NCI-H1105 treated with DMSO at 0.1 percent for 48 hours (cell line): Measurements from ENCODE around the gene DOK7.

Source experiments
- DNase-seq: peaks from one replicate; lab custom pipeline; 2025; lab: John Stamatoyannopoulos, UW

Gene DOK7, protein sequence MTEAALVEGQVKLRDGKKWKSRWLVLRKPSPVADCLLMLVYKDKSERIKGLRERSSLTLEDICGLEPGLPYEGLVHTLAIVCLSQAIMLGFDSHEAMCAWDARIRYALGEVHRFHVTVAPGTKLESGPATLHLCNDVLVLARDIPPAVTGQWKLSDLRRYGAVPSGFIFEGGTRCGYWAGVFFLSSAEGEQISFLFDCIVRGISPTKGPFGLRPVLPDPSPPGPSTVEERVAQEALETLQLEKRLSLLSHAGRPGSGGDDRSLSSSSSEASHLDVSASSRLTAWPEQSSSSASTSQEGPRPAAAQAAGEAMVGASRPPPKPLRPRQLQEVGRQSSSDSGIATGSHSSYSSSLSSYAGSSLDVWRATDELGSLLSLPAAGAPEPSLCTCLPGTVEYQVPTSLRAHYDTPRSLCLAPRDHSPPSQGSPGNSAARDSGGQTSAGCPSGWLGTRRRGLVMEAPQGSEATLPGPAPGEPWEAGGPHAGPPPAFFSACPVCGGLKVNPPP

DNA sequence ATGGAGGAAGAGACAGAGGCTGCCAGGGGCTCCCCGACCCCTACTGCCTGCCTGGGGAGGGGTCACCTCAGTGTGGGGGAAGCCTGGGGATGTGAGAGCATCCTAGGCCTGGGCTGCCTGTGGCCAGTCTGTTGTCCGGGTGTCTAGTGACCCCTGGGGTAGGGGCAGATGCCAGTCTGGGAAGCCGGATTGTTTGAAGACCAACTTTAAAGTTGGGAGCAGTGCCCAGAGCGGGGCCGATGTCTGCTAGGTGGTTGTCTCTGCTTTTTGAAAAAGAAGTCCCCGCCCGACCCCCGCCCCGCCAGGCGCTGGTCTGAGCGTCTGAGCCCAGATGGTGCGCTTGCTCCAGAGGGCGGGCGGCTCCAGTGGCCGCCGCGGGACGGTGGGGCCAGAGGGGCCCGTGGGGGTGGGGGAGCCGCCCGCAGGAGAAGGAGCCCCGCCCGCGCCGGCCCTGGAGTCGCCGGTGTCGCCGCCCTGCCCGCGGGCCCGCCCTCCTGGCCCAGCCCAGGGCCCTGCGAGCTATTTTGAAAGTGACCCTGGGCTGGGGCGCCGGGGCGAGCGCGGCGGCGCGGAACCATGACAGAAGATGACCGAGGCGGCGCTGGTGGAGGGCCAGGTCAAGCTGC lies at the start of gene DOK7:
TSS of gene DOK7 (plus strand) at position 517 of the 626 bp plus-strand sequence. CDS start at position 587, 70 bp downstream.
- DNase-seq, result no peak

DNA sequence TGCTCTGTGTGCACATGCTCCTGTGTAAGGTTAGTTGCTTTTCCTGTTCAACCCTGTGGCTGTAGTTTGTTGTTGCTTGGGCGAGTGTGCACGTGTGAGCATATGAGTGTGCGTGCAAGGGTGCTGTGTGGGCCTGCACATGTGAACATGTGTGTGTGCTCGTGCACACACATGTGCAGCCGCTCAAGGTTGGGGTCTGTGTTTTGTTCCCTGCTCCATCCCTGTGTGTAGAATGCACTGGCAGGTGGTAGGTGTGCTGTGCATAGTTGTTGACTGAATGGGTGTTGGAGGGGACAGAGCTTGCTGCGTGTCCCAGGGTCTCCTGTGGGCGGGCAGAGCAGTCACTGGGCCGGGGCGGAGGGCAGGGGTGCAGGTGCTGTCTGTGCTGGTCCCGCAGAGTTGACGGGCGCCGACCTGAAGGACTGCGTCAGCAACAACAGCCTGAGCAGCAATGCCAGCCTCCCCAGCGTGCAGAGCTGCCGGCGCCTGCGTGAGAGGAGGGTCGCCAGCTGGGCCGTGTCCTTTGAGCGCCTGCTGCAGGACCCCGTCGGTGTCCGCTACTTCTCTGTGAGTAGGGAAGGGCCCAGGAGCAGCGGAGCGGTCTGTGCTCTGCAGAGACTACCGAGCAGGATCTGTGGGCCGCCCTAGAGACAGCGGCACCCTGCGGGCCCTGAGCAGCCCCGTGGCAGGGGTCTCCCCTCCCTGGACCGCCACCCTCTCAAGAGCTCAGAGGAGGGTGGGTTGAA lies 49.3 kb upstream of the DOK7 start:
- no peak for DNase-seq

DNA sequence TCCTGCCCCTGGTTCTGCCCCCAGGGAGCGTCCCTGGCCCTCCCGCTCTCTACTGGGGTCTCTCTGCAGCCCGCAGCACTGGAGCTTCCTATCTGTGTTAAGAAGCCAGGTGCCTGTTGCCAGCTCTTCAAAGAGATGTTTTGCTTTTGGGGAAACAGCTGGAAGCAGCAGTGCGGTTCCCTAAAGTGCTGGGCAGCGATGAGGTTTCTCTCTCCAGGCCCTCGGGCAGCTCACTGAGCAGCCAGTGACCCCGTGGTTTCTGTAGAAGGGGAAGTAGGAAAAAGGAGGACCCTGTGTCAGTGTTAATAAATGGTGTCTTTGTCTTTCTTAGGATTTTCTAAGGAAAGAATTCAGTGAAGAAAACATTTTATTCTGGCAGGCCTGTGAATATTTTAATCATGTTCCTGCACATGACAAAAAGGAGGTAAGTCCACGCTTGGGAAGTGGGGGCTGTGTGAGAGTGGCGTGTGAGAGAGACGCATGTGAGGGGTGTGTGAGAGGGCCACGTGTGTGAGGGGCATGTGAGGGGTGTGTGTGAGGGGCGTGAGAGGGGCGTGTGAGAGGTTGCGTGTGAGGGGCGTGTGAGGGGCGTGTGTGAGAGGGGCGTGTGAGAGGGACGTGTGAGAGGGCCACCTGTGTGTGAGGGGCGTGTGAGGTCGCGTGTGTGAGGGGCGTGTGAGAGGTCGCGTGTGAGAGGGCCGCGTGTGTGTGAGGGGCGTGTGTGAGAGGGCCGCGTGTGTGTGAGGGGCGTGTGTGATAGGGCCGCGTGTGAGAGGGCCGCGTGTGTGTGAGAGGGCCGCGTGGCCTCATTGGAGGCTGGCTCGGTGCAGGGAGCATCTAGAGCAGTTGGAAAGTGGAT lies 48.5 kb upstream of the DOK7 start:
- DNase-seq, result no peak

DNA sequence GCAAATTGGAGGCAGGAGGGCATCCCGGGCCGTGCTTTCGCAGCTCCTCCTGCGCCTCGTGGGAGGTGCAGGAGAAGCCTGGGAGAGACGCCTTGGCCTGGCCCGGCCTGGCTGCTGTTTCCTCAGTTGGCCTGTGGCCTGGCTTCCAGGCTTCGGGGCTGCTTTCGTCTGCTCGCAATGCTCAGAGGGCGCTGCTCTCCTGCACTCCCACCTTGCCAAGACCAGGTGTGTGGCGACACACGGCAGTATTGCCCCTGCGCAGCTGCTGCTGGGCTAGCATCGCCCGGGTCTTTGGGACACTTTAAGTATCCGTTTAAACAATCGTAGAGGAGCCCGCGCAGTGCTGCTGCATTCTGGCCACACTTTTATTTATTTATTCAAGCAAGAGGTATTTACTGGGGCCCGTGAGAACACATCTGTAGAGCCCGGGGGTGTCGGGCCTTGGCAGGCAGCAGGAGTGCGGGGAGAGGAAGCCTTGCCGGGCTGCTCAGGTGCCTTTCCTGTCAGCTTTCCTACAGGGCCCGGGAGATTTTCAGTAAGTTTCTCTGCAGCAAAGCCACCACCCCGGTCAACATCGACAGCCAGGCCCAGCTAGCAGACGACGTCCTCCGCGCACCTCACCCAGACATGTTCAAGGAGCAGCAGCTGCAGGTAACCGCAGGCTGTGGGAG lies 47.5 kb upstream of the DOK7 start:
- DNase-seq, result no peak

DNA sequence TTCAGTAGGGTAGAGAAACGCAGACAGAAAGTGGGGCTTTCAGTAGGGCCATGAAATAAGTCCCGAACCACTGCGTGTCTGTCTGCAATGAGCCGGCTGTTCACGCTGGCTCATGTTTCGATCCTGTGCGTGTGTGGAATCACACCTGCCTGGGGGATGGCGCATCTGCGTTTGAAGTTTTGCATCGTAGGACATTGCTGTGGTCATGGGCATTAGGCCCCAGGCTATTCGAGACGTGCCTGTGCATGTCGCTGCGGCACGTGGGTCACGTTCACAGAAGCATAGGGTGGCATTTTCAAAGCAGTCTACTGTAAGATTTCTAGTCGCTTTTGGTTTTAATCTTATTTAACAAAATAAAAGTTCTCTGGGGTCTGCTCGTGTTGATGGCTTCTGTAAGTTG lies 46.8 kb upstream of the DOK7 start:
- no peak for DNase-seq

DNA sequence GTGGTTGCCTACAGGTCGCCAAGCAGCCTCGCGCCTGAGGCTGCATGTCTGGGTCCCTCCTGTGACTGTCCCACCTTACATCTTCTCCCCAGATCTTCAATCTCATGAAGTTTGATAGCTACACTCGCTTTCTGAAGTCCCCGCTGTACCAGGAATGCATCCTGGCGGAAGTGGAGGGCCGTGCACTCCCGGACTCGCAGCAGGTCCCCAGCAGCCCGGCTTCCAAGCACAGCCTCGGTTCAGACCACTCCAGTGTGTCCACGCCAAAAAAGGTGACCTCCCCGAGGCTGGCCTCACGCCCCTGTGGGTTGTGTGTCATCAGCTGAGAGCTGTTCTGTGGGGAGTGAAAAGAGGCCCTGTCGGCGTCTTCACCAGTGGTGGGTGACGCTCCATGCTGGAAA lies 46.3 kb upstream of the DOK7 start:
- DNase-seq, result no peak

DNA sequence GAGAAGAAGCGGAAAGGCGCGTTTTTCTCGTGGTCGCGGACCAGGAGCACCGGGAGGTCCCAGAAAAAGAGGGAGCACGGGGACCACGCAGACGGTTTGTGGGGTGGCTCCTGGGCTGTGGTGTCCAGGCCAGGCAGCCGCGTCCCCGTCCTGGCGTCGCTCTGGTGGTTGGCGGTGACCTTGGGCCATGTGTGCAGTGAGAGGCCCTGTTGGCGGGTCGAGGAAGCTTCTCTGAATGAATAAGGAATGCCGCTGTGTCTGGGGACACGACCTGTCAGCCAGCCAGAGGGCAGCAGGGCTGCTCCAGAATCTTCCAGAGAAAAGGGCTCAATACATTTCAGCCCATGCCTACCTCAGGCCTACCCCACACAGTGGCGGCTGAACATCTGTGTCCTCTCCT lies 45.7 kb upstream of the DOK7 start:
- DNase-seq, result no peak

DNA sequence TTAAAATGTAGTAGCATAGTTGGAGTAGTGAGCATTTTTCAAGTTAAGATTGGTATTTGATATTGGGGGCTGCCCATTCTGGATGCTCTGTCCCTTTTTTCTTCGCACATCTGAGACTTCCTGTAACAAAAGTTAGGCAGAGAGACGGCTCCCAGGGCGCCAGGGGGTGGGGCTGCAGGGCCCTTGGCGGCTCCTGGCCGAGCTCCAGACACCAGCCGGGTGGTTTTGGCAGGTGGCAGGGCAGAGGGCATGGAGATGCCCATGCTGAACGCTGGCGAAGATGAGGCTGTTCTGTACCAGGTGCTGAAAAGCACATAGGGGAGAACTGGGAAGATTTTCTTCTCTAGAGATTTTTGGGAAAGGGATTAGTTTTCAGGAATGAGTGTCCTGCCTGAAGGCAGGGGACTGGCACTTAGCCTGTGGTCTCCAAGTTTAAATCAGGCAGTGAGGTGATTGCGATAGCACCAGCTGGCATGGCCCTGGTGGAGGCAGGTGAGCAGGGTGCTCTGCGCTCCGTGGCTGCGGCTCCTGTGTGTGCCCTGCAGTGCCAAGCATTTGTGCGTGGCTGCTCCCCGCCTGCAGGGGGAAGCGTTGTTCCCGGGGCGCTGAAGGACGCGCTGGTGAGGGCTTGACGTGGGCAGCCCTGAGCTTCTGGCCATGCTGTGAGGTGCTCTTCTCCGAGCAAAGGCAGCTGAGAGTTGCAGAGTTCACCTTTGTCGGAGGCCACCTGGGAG lies 44.9 kb upstream of the DOK7 start:
- no peak for DNase-seq

DNA sequence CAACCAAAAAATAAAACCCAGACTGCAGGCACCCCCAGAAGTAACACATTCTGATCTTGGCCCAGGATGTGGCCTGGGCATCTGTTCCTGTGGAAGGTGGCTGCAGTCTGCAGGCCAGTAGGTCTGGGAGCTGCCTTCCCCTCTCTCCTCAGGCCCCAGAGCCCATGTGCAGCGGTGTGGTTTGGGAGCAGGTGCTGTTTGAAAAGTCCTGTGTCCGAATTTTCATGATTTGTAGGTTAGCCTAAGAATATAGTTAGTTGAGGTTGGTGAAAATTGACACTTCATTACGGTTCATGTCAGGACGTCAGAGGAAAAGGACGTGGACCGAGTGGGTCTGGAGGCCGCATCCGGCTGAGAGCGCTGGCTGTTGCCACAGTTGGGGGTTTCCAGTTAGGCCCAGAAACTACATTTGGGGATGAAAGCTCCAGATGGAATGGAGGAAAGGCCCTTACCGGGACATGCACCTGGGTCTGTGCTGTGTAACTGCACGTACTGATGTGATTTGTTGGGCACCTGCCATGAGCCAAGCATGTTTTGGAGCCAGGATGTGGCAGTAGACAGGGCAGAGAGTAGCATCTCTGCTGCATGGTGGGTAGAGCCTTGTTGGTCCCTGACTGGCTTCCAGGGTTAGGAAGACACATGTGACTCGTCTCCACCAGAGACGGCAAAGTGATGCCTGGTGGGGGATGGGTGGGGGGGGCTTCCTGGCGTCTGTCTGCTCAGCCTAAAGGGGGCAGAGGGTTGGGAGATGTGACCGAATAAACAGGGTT lies 43.1 kb upstream of the DOK7 start:
- no peak for DNase-seq

DNA sequence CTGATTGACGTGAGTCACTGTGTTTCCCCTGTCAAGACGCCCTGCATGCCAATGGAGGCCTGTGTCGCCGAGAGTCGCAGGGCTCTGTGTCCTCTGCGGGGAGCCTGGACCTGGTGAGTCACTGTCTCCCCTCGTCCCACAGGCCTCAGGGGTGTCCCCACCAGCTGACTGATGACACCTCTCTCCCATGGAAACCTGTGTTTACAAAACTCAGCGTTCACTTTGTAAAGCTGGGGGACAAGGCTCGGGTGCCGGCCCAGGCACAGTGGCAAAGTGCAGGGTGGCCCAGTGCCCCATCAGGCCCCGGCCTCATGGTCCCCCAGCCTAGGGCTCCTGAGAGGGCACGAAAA lies 42.5 kb upstream of the DOK7 start:
- no peak for DNase-seq

DNA sequence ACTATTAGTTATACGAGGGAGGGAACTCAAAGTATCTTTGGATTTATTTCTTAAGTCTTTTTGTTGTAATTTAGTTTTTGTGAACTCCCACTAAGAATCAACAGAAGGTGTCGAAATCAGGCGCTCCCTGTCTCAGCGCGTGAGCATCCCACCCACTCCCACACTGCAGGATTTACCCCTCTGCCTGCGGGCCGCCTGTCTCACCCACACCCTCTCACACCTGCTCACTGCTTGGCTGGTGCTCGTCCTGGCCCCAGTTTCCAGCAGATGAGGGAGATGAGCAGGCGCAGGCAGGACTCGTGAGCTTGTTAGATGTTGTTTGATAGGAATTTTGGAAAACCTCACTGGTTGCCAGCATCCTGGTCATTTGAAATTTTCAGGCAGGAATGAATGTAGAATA lies 42.1 kb upstream of the DOK7 start:
- no peak for DNase-seq

DNA sequence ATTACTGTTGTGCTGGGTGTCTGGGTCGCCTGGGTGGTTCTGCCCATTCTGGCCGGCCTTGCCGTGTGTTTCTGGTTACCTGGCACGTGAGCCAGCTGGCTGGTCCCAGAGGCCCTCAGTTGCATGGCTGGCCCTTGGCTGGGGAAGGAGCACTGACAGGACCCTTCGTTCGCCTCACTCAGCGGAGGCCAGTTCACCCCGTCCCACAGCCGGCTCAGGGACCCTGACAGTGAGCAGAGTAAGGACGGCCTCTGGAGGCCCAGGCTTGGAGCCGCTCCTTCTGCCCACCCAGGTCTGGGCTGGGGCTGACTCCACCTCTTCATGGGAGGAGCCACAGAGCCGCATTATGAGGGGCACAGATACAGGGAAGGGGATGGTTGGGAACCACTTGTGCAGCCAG lies 41.6 kb upstream of the DOK7 start:
- DNase-seq, result no peak

DNA sequence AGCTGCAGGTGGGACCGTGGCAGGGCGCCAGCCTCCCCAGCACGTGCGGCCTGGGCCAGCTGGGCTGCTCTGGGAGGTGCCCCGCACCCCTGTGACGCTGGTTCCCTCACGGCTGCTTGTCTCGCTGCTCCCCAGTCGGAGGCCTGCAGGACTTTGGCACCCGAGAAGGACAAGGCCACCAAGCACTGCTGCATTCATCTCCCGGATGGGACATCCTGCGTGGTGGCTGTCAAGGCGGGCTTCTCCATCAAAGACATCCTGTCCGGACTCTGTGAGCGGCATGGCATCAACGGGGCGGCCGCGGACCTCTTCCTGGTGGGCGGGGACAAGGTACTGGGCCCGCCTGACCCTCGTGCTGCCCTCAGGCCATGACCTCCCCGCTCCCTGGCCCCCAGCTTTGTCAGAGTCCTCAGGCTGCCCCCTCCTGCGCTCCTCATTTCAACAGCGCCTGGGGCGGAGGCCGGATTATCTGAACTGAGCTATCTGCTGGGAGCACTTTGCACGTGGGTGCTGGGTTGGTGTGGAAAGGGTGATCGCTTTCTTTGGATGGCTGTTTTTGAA lies 40.8 kb upstream of the DOK7 start:
- no peak for DNase-seq

DNA sequence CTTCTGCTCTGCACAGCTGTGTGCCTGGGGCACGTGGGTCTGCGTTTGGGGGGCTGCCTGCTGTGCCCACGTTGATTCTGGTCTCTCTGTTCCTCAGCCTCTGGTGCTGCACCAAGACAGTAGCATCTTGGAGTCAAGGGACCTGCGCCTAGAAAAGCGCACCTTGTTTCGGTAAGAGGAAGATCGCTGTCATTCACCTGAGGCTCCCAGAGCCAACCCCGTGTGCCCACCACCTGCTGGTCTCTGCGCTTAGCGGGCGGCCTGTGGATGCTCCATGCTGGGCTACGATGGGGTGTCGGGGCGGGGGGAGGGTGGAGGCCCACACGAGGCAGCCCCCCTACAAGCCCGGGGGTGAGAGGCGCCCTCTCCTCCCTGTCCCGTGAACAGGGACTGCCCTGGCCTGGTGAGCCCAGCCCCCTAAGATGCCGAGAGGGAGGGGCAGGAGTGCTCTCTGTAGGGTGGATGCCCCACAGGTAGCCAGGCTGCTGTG lies 40.3 kb upstream of the DOK7 start:
- no peak for DNase-seq

DNA sequence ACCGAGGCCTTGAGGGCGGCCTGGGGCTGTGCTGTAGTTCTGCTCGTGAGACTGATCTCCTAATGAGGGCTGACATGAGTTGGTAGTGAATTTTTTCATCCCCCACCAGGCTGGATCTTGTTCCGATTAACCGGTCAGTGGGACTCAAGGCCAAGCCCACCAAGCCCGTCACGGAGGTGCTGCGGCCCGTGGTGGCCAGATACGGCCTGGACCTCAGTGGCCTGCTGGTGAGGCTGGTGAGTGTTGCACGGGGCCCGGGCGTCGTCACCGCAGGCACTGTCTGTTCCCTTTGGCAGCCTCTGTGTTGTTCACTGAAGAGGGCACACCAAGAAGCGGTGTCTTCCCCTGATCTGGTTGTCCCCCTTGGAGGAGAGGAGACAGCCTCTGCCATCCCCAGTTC lies 39.7 kb upstream of the DOK7 start:
- no peak for DNase-seq

DNA sequence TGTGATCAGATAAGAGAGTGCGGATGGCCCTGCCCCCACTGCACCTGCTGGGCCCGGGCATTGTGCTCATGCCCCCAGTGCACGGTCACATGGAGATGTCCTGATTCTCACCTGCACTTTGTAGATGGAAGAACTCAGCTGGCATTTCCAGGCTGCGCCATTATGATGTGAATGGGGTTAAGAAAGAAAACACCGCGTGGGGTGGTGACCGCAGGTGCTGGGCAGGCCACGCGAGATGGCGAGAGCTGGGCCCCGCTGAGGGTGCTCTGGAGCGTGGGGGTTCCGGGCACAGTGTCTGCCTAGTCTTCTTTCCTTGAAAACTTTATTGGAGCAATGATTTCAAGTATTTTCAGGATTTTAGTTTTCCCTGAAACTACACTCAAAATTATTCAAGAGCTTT lies 39.2 kb upstream of the DOK7 start:
- no peak for DNase-seq

DNA sequence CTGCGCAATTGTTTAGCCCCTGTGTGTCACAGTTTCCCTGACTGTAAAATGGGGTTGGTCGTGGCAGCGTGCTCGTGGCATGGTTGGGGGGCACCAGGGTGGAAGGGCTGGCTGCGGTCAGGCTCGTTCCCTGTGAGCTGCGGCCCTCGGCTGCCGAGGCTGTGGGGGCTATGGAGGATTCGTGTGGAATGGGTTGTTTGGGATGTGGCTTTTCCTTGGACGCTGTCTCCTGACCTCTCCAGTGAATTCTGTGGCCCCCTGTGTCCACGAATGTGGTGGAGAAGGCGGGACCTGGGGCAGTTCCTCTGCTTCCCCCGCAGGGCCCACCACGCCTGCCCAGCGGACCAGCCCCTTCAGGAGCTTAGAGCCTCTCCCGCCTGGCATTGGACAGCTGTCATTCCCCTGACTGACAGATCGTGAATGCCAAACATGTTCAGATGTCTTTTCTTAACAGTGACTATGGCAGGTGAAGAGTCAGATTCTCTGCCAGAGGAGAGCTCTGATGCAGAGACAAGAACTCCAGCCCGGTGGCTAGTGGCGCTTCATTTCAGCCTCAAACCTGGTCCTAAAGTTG lies 38.5 kb upstream of the DOK7 start:
- DNase-seq, result no peak

DNA sequence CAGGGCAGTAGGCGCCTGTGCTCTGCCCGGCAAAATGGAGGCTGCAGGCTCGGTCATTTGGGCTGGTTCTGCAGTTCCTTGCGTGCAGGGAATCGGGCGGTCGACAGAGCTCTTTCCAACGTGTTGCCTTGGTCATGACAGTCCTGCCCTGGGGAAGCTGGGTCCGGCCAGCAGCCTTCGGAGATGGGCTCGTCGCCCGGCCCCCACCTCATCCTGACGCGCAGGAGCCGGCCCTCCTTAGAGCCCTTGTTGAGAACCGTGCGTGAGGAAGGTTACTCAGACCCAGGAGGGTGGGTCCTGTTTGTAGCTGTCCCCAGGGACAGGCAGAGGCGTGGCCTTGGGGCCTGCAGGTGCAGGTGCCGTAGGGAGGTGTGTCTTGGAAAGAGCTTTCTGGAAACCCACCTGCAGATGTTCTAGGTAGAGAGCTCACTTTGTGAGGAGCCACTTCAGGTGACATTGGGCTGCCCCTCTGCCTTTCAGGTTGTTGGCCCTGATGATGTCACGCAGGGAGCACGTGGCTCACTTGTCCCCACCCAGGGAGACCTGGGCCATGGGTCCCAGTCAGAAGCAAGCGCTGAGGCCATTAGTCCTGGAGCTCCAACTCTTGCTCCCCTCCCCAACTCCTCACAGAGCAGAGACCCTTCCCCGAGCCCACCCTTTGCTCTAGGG lies 36.5 kb upstream of the DOK7 start:
- no peak for DNase-seq

DNA sequence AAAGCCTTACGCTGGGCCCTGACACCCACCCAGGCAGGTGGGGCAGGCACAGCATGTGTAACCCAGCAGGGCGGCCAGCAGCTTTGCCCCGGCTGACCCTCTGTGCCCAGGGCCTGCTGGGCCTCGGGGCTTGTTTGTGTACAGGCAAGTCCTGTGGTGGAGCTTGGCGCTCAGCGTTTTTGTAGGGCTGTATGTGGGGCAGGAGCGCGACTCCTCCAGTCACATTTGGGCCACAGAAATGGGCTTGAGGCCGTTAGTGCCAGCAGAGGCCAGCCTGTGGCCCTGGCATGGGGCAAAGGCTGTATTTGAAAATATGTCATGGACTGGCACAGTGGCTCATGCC lies 36.0 kb upstream of the DOK7 start:
- no peak for DNase-seq
